ENCODE results near the gene HOXB3. TPM values are rescaled to one million over a fixed set of nuclear protein-coding genes. Genes with fewer than 3 reads are reported as not detected.

HOXB3 gene
- total RNA-seq, result 1 to 10 TPM; 7.2 to 8.1 TPM
- polyA plus RNA-seq, result under 1 TPM in 1 of 3 donors, not detected in 2; 0.19 TPM
- 0.34 to 2.2 (median 0.86) reads per million in 6 experiments for total RNA-seq

GRCh38 chr17:48589831-48590606, at the start of gene HOXB3:
TSS of gene HOXB3 (minus strand) at chr17:48590241. CDS start at chr17:48552474, 37,767 bp downstream.
- Mint-ChIP-seq H3K27ac (peak within 1 kb of the TSS in 1 of 10 donors; percentile 48), H3K36me3 (peaks cover 0 to under 1% (median 0%) of the 10 kb centered on the region in 3 donors), H3K4me3 (peak within 1 kb of the TSS in 3 of 10 donors; percentile 28 to 54 (median 36)), H3K4me1 (peaks cover 26 to 47% (median 39%) of the 10 kb centered on the region in 4 donors), H3K9me3 (no peaks in the 10 kb centered on the region), H3K27me3 (peaks cover 53 to 100% (median 76%) of the 10 kb centered on the region in 5 donors)
- DNase-seq (no peak), ATAC-seq (no peak)
- POLR2A ChIA-PET, result no interaction called here

DNA sequence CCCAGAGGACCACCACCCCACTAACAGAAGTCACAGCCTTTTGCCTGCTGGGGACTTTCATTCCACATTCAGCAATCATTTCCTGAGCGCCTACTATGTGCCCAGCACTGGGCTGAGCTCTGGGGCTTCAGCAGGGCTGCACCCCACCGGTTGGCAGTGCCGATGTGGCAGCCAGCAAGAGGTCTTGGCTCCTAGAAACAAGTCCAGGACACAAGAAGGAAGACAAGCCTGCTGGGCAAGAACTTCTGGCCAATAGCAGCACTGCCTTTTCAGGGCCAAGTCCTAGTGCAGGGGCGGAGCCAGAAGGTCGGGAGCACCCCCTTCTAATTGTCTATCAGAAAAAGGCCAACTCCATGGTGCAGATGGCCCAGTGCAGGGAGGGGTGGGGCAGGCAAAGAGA, 49.1 kb upstream of the HOXB3 start:
- peaks cover 11 to 29% (median 17%) of the 10 kb centered on the region in 4 donors for H3K4me1 Mint-ChIP-seq
- no peaks in the 10 kb centered on the region for H3K9me3 Mint-ChIP-seq
- POLR2A ChIA-PET, result no interaction called here
- peaks cover 37 to 100% (median 88%) of the 10 kb centered on the region in 5 donors for H3K27me3 Mint-ChIP-seq
- H3K36me3 Mint-ChIP-seq, result peaks cover 0 to 2% (median 0%) of the 10 kb centered on the region in 3 donors
- no peak for ATAC-seq
- no peak for DNase-seq
- no peak overlapping the region for H3K27ac Mint-ChIP-seq
- H3K4me3 Mint-ChIP-seq, result no peak overlapping the region

DNA sequence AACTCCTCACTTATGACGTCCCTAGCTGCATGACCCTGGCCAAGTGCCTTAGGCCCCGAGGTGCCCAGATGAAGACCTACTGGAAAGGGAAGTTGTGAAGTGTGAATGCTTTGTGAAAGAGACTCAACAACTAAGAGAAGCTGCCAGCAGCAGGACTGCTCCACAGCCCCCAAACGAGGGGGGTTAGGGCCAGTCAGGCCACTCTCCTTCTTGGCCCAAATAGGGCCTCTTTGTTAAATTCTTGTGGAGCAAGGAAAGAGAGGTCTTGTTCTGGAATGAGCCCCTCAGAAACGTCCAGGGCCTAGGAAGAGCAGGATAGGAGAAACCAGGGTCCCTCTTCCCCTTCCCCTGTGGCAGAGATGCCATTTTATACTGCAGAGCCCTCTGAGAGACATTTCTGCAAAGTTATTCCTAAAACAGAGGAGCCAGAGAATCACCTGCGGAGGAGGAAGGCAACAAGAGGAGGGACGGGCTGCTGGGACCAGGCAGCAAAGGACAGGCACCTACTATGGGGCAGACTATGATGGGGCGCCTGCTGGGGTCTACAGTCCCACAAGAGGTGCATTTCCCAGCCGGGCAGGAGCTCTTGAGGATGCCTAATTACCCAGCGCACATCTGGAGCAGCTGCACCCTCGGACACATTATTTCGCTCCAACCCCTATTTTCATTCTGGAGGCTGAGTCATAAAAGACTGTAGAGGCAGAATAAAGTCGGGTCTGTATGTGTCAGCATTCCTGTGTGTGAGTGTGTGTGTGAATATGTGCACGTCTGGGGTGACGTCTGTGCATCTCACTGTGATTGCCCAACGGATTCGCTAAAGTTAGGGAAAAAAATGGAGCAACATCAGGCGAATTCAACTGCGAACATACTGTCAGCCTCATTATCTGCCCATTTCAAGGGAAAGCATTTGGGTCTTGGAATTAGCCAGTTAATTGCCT, 47.6 kb upstream of the HOXB3 start:
- DNase-seq (no peak), ATAC-seq (no peak)
- no peak overlapping the region for H3K27ac Mint-ChIP-seq
- H3K36me3 Mint-ChIP-seq, result peaks cover 0 to 6% (median 4%) of the 10 kb centered on the region in 3 donors
- peaks cover 32 to 99% (median 81%) of the 10 kb centered on the region in 5 donors for H3K27me3 Mint-ChIP-seq
- H3K4me1 Mint-ChIP-seq, result peaks cover 11 to 24% (median 19%) of the 10 kb centered on the region in 4 donors
- H3K4me3 Mint-ChIP-seq, result no peak overlapping the region
- POLR2A ChIA-PET, result interaction anchor here (1.7 kb wide), 1 partner anchor 12 kb away, joined by 3 read pairs; the partner anchor contains the start of gene HOXB9
- no peaks in the 10 kb centered on the region for H3K9me3 Mint-ChIP-seq

DNA sequence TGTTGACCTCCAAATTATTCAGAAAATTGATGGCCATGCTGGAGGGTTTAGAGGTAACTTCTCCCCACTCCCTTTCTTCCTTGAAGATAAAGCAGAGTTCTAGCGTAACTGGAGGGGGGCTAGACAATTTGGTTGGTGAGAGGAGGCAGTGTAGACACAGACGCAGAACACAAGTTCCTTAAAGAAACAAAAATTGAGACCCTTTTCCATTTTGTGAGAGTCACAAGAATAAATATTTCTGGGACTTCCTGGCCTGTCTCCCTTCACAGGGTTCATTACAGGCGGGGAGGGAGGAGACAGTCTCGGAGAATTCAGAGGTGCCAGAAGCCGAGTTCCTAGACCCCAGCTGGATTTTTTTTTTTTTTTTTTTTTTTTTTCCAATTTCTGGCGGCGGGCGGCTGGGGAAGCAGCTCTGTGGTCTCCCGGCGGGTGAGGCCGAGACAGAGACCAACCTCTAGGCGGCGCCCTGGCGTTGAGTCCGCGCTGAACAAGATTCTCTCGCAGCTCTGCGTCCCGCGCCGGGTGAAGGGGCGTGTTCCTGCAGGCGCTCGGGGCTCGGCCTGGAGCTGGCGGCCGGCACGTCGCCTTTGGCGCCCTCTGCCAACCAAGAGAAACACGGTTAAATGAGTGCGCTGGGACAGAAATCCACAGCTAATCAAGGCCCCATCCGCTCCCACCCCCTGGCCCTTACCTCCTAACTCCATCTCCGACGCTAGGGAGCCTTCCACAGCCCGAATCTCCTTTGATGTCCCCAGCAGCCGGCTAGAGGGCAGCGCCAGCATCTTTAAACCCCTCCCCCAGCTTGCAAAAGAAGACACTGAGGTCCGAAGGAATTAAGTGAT, 46.4 kb upstream of the HOXB3 start:
- Mint-ChIP-seq H3K4me3 (peak overlapping the region in 6 of 10 donors; percentile 18 to 57 (median 54)), H3K9me3 (no peaks in the 10 kb centered on the region), H3K27ac (peak overlapping the region in 1 of 10 donors; percentile 62), H3K27me3 (peaks cover 32 to 99% (median 83%) of the 10 kb centered on the region in 5 donors), H3K4me1 (peaks cover 4 to 15% (median 13%) of the 10 kb centered on the region in 4 donors), H3K36me3 (peaks cover 0 to 4% (median 3%) of the 10 kb centered on the region in 3 donors)
- DNase-seq (peak in 9 of 10 donors; percentile 35 to 61 (median 54)), ATAC-seq (peak; percentile 86 to 88)
- POLR2A ChIA-PET, result interaction anchor here (0.6 to 1.7 kb wide), 3 partner anchors 9 to 22 kb away, joined by 3 to 4 read pairs (median 3); partner anchors contain the start of gene HOXB9

GRCh38 chr17:48634493-48635208, 44.6 kb upstream of the HOXB3 start:
- H3K27ac Mint-ChIP-seq, result no peak overlapping the region
- peaks cover 38 to 99% (median 82%) of the 10 kb centered on the region in 5 donors for H3K27me3 Mint-ChIP-seq
- ATAC-seq, result no peak
- H3K9me3 Mint-ChIP-seq, result no peaks in the 10 kb centered on the region
- H3K4me1 Mint-ChIP-seq, result peaks cover 2 to 15% (median 9%) of the 10 kb centered on the region in 4 donors
- H3K4me3 Mint-ChIP-seq, result peak overlapping the region in 7 of 10 donors; percentile 37 to 68 (median 49)
- DNase-seq, result no peak
- POLR2A ChIA-PET, result no interaction called here
- peaks cover 0 to 4% (median 3%) of the 10 kb centered on the region in 3 donors for H3K36me3 Mint-ChIP-seq

GRCh38 chr17:48633266-48633677, 43.2 kb upstream of the HOXB3 start:
- peak overlapping the region in 1 of 10 donors; percentile 57 for H3K4me3 Mint-ChIP-seq
- H3K9me3 Mint-ChIP-seq, result no peaks in the 10 kb centered on the region
- ATAC-seq, result no peak
- peaks cover 32 to 99% (median 81%) of the 10 kb centered on the region in 5 donors for H3K27me3 Mint-ChIP-seq
- peaks cover 2 to 15% (median 9%) of the 10 kb centered on the region in 4 donors for H3K4me1 Mint-ChIP-seq
- DNase-seq, result peak in 1 of 10 donors; percentile 49
- no peak overlapping the region for H3K27ac Mint-ChIP-seq
- H3K36me3 Mint-ChIP-seq, result peaks cover 0 to 4% (median 3%) of the 10 kb centered on the region in 3 donors
- POLR2A ChIA-PET, result no interaction called here

DNA sequence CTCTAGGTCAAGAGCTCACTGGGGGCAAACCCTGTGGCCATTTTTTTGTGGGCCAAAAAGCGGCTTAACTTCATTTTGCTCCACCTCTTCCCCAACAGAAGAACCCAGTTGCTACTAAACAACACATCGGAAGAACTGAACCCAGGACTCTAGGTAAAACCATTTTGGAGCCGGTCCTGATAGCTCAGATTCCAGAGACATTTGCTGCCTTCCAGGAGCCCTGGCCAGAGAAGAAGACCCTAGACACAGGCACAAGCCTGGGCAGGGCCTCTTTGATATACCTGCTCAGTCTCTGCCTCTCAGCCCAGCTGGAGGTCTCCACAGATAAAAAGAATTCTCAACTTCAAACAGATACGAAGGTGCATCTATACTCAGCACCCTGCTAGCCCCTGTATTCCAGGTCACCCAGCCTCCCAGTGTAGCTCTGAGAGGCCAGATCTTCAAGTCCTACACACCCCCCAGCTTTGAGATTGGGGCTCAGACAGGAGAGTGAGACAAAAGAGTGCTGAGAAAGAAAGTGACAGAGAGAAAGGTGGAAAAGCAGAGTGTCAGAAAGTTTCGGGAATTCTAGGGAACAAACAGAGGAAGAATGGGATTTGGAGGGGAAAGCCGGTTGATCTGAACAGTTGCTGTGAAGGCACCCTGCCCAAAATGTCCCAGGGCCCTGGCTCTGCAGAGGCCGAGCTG, 42.7 kb upstream of the HOXB3 start:
- H3K27ac Mint-ChIP-seq, result no peak overlapping the region
- H3K4me3 Mint-ChIP-seq, result peak overlapping the region in 7 of 10 donors; percentile 18 to 66 (median 41)
- peaks cover 0 to 4% (median 3%) of the 10 kb centered on the region in 3 donors for H3K36me3 Mint-ChIP-seq
- peaks cover 4 to 15% (median 9%) of the 10 kb centered on the region in 4 donors for H3K4me1 Mint-ChIP-seq
- POLR2A ChIA-PET, result no interaction called here
- ATAC-seq, result no peak
- H3K9me3 Mint-ChIP-seq, result no peaks in the 10 kb centered on the region
- H3K27me3 Mint-ChIP-seq, result peaks cover 34 to 99% (median 81%) of the 10 kb centered on the region in 5 donors
- DNase-seq, result no peak

GRCh38 chr17:48631693-48632578, 41.9 kb upstream of the HOXB3 start:
- ATAC-seq (no peak), DNase-seq (no peak)
- H3K4me1 Mint-ChIP-seq, result peaks cover 5 to 16% (median 10%) of the 10 kb centered on the region in 4 donors
- peaks cover 0 to 4% (median 3%) of the 10 kb centered on the region in 3 donors for H3K36me3 Mint-ChIP-seq
- H3K9me3 Mint-ChIP-seq, result no peaks in the 10 kb centered on the region
- H3K27ac Mint-ChIP-seq, result no peak overlapping the region
- POLR2A ChIA-PET, result no interaction called here
- peaks cover 34 to 99% (median 79%) of the 10 kb centered on the region in 5 donors for H3K27me3 Mint-ChIP-seq
- no peak overlapping the region for H3K4me3 Mint-ChIP-seq

- DNase-seq, result no peak
- Mint-ChIP-seq H3K9me3 (no peaks in the 10 kb centered on the region), H3K4me3 (no peak overlapping the region), H3K27me3 (peaks cover 37 to 98% (median 80%) of the 10 kb centered on the region in 5 donors), H3K27ac (no peak overlapping the region), H3K4me1 (peaks cover 8 to 16% (median 12%) of the 10 kb centered on the region in 4 donors), H3K36me3 (peaks cover 0 to 6% (median 4%) of the 10 kb centered on the region in 3 donors)
- ATAC-seq, result no peak
- POLR2A ChIA-PET, result no interaction called here
Observed at GRCh38 chr17:48630925-48631692, 41.1 kb upstream of the HOXB3 start.
